Prostate gland (tissue), 2 donors: Measurements from ENCODE around the gene NTRK2. TPM values are rescaled to one million over a fixed set of nuclear protein-coding genes. Genes with fewer than 3 reads are reported as not detected.

Experiments used
- DNase-seq: peaks from one replicate; pipeline ENCODE4 v3.0.0-alpha.2; 2019; ENCODE audit warnings: low spot score
- H3K27ac ChIP-seq, 2 donors: fragments of 200-600 bp; sonication (generic); 2 replicates each; pipeline ENCODE4 v1.5.1; 2017 to 2019
- H3K27me3 ChIP-seq: fragments of 200-600 bp; sonication (generic); replicated peaks from 2 replicates; pipeline ENCODE4 v1.5.1; 2019; ENCODE audit not compliant: insufficient read depth
- H3K36me3 ChIP-seq, 2 donors: fragments of 200-600 bp; sonication (generic); 1 replicate in 1 of 2; 2 replicates in 1 of 2; pipeline versions ENCODE4 v1.5.1 to v1.8.1; 2017 to 2019
- H3K4me1 ChIP-seq: fragments of 200-600 bp; sonication (generic); replicated peaks from 2 replicates; pipeline ENCODE4 v1.5.1; 2019
- H3K4me3 ChIP-seq, 2 donors: fragments of 200-600 bp; sonication (generic); 2 replicates each; pipeline ENCODE4 v1.5.1; 2017 to 2019
- H3K9me3 ChIP-seq: fragments of 200-600 bp; sonication (generic); 2 replicates; pipeline ENCODE4 v1.5.1; 2017
- POLR2A ChIP-seq: fragments of 450-650 bp; IDR thresholded peaks from one replicate; pipeline ENCODE4 v1.6.1; 2016; ENCODE audit warnings: antibody characterized with exemption, mild to moderate bottlenecking
- POLR2AphosphoS5 ChIP-seq: sonication (generic); formaldehyde crosslinking; IDR thresholded peaks from one replicate; pipeline ENCODE4 v1.6.1; 2017; ENCODE audit warnings: antibody characterized with exemption
- WGBS: methylation state at CpG from one replicate; pipeline ENCODE4 v1.1.5; 2018; 5-methylcytosine and 5-hydroxymethylcytosine counted together
- intact Hi-C: fragments of 100-400 bp; cut with DNase I; formaldehyde crosslinking; loops from one replicate; pipeline ENCODE4 v1.14.2; 2022
- total RNA-seq, 2 donors: library from RNA; depleted of rRNA; stranded (reverse); fragments of >200 nt; gene quantifications; one replicate each; pipeline ENCODE4 v1.1.0, GENCODE V29; 2016
- TF ChIP-seq, protein P1 (sequence below), 4 experiments: fragments of 200-600 bp in 2 of 4; fragments of 450-650 bp in 2 of 4; sonication (generic) in 2 of 4; IDR thresholded peaks; 1 replicate in 3 of 4; 2 replicates in 1 of 4; pipeline ENCODE4 v1.5.1; 2016 to 2019; ENCODE audit warnings: antibody characterized with exemption in 4 of 4, mild to moderate bottlenecking in 2 of 4, moderate library complexity in 2 of 4

The NTRK2 gene
- total RNA-seq, 2 donors from 2014 or later, result 2.3 to 11.1 TPM

DNA sequence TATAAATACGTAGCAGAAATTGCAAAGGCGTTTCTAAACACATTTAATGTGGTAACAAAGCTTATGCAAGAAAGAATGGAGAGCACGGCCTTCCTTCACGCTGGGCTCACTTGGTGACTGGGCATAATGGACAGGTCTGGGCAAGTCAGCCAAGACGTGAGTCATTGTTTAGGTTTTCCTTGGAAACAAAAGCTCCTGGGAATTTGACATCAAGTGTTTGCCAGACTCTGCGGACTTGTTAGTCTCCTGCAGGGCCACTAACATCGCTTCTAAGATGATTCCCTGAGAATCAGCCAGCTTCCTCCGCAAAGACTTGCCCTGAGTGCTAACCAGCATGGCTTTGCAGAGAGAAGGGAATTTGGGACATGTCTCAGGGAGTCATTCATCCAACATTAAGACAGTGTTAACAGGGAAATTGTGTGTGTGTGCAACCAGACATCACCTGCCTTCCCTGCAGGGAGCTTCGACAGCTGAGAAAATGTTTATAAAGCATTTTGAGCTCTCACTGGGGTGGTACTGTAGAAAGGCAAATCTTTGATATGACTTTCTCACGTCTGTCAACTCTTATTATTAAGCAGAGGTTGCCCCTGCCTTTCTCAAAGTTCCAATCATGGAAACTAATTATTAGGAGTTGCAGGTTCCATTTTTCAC lies 182.5 kb downstream of the NTRK2 start:
- H3K4me1 ChIP-seq, result no peaks in the 10 kb centered on the region
- intact Hi-C loops, result loop anchor here (10.0 kb wide), 1 partner anchor 73 kb away; no protein-coding TSS in a partner anchor
- no peaks in the 10 kb centered on the region for H3K27me3 ChIP-seq
- H3K4me3 ChIP-seq, result no peak overlapping the region
- H3K9me3 ChIP-seq, result no peaks in the 10 kb centered on the region
- TF ChIP-seq, protein P1, sequence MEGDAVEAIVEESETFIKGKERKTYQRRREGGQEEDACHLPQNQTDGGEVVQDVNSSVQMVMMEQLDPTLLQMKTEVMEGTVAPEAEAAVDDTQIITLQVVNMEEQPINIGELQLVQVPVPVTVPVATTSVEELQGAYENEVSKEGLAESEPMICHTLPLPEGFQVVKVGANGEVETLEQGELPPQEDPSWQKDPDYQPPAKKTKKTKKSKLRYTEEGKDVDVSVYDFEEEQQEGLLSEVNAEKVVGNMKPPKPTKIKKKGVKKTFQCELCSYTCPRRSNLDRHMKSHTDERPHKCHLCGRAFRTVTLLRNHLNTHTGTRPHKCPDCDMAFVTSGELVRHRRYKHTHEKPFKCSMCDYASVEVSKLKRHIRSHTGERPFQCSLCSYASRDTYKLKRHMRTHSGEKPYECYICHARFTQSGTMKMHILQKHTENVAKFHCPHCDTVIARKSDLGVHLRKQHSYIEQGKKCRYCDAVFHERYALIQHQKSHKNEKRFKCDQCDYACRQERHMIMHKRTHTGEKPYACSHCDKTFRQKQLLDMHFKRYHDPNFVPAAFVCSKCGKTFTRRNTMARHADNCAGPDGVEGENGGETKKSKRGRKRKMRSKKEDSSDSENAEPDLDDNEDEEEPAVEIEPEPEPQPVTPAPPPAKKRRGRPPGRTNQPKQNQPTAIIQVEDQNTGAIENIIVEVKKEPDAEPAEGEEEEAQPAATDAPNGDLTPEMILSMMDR (IDR thresholded peaks at IDR 0.05), result no peak
- no peak for TF ChIP-seq POLR2A
- TF ChIP-seq POLR2AphosphoS5, result peak; percentile 23
- WGBS, result 44% methylated on average over 10 of the region's 10 CpGs
- peak; percentile 16 for DNase-seq
- no peaks in the 10 kb centered on the region for H3K36me3 ChIP-seq
- no peak overlapping the region for H3K27ac ChIP-seq

DNA sequence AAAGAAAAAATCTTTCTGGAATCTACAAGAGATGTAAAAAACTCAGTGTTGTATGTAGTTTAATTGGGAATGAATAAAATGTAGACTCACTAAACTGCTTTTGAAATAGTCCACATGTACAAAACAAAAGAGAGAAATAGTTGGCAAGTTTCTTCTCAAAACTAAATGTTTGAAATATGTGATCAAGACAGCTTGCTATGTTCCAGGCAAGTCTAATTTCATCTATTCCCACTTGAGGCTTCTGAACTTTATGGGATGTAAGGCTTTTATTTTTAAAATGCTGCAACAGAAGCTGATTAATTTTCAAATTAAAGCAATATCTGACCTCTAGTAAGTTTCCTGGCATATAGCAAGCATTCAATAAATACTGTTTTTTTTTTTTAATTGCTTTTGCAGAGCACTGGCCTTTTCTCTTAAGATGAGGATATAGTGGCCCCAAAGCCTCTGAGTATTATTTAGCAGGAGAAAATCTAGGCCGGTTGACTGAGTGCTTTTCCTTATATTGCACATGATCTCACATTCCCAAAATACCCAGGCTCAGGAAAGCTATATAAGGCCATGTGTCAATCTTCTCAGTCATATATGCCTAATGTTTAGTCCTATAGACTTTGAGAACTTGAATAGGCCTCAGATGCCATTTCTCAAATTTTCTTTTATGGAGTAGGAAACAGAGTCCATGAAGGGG lies 183.2 kb downstream of the NTRK2 start:
- DNase-seq, result no peak
- no peaks in the 10 kb centered on the region for H3K9me3 ChIP-seq
- intact Hi-C loops, result loop anchor here (10.0 kb wide), 1 partner anchor 72 kb away; no protein-coding TSS in a partner anchor
- TF ChIP-seq, protein P1 (IDR thresholded peaks at IDR 0.05), result no peak
- TF ChIP-seq POLR2AphosphoS5, result no peak
- no peak for TF ChIP-seq POLR2A
- H3K27me3 ChIP-seq, result no peaks in the 10 kb centered on the region
- no peak overlapping the region for H3K4me3 ChIP-seq
- H3K27ac ChIP-seq, result no peak overlapping the region
- no peaks in the 10 kb centered on the region for H3K4me1 ChIP-seq
- WGBS, result 88% methylated on average over 1 of the region's 1 CpG
- no peaks in the 10 kb centered on the region for H3K36me3 ChIP-seq

DNA sequence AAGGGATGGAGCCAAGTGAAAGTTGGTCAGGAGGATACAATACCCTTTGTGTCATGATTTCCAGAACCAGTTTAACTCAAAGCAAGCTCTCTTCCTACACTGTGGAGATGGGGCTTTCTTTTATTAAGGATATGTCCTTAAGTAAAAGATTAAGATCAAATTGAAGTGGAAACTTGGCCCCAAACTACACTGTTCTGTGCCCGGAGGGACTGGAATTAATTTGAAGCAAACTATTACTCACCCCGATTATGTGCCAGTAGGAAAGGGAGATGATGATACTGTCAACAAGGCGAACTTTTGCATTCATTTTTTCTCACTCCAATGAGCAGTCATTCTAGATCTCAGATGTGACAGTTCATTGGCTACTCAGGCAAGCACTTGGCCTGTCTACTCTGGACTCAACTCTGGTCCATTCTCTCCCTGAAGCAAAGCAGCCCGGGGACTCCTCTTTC lies 186.7 kb downstream of the NTRK2 start:
- H3K9me3 ChIP-seq, result no peaks in the 10 kb centered on the region
- H3K4me1 ChIP-seq, result no peaks in the 10 kb centered on the region
- no peak overlapping the region for H3K27ac ChIP-seq
- no peaks in the 10 kb centered on the region for H3K27me3 ChIP-seq
- WGBS, result 21% methylated on average over 4 of the region's 4 CpGs
- no peak for DNase-seq
- TF ChIP-seq, protein P1 (IDR thresholded peaks at IDR 0.05), result no peak
- no peak for TF ChIP-seq POLR2AphosphoS5
- no peak for TF ChIP-seq POLR2A
- H3K4me3 ChIP-seq, result no peak overlapping the region
- no peaks in the 10 kb centered on the region for H3K36me3 ChIP-seq
- intact Hi-C loops, result loop anchor here (10.0 kb wide), 1 partner anchor 69 kb away; no protein-coding TSS in a partner anchor

DNA sequence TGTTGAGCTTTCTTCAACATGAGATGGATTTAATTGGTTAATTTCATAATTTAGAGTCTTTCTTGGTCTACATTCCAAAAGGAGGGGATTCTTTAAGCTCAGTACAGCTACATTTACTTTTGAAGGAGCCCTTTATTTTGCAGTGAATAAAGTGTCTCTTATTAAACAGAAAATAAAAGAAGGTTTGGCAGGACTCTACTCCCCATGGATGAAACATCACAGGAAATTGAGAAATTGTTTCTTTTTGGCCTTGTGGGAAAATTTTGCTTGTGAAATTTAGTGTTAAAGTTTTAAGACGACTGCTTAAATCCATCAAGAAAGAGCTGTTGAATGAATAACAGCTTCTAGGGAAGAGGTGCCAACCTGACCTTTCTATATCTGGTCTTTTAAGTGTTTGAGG lies 187.7 kb downstream of the NTRK2 start:
- Histone ChIP-seq H3K4me3 (no peak overlapping the region), H3K36me3 (no peaks in the 10 kb centered on the region), H3K9me3 (no peaks in the 10 kb centered on the region), H3K27me3 (no peaks in the 10 kb centered on the region), H3K27ac (no peak overlapping the region), H3K4me1 (no peaks in the 10 kb centered on the region)
- 8% methylated on average over 1 of the region's 1 CpG for WGBS
- TF ChIP-seq POLR2AphosphoS5 (no peak), POLR2A (no peak)
- TF ChIP-seq, protein P1 (IDR thresholded peaks at IDR 0.05), result no peak
- intact Hi-C loops, result loop anchor here (10.0 kb wide), 1 partner anchor 68 kb away; no protein-coding TSS in a partner anchor
- DNase-seq, result no peak
